Measurements from ENCODE around the gene SOSTDC1.
"Not testable (repeated sequence)": the region's sequence is repeated elsewhere in the genome, so short reads cannot be mapped to it uniquely, and the experiment has no call there.

SOSTDC1 gene, protein sequence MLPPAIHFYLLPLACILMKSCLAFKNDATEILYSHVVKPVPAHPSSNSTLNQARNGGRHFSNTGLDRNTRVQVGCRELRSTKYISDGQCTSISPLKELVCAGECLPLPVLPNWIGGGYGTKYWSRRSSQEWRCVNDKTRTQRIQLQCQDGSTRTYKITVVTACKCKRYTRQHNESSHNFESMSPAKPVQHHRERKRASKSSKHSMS

DNA sequence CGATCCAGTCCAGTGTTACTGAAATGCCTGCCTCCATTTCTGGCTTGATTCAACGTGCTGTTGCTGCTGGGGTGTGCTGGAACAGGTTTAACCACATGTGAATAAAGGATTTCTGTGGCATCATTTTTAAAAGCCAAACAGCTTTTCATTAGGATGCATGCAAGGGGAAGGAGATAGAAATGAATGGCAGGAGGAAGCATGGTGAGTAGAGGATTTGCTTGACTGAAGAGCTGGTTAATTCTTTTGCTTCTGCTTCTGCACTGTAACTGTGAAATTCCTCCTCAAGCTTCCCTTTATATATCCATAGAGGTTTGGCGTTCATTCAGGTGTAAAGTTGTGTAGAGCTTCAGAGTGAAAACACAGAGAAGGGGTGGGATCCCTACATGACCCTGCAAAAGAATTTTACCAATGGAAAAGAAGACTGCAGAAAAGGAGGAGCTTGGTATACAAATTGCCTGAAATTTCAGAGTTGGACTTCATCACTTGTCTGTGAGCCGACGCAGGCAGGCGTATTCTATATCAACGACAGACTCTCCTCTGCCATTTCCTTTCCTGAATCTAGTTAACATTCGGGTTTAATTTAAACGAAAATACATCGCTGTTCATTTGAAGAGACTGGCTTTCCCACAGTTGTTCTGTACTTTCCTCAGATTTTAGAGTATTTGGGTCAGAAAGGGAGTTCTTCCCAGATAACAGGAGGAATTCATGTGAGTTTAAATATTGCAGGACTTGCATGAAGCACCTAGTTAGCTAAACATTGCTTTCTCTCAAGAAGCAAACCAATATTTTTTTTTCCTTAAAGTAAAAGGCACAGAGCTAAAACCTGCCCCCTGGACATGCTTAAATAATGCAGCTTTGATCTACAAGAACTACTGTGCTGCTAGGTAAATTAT lies at the start of gene SOSTDC1:
Gene SOSTDC1 (minus strand): TSS at position 270 of the 893 bp plus-strand sequence. CDS start 70 bp downstream, at position 200.
- CTCF ChIA-PET = interaction anchor here (0.5 to 1.3 kb wide), 4 partner anchors 13 to 1286 kb away, joined by 3 to 9 read pairs (median 4); no protein-coding TSS in a partner anchor

GRCh38 chr7:16514729-16515128 lies 49.2 kb upstream of the SOSTDC1 start:
- CTCF ChIA-PET = interaction anchor here (0.7 kb wide), 1 partner anchor 386 kb away, joined by 3 read pairs; no protein-coding TSS in a partner anchor
- DNase-seq (ENCODE audit: extremely low spot score) = no peak

More for the DNA sequence above, at the start of gene SOSTDC1:
- peak; percentile 31 for DNase-seq (ENCODE audit: extremely low spot score)
- TF ChIP-seq L3MBTL2 (conservative IDR thresholded peaks at IDR 0.05) (0 out of 2 replicates have a peak, but pooled peaks have one; percentile 29), TARDBP (IDR thresholded peaks at IDR 0.05) (no peak)
- POLR2A ChIA-PET = interaction anchor here (0.7 to 1.1 kb wide), 3 partner anchors 14 to 66 kb away, joined by 3 to 12 read pairs (median 3); partner anchors contain the start of gene CRPPA

DNA sequence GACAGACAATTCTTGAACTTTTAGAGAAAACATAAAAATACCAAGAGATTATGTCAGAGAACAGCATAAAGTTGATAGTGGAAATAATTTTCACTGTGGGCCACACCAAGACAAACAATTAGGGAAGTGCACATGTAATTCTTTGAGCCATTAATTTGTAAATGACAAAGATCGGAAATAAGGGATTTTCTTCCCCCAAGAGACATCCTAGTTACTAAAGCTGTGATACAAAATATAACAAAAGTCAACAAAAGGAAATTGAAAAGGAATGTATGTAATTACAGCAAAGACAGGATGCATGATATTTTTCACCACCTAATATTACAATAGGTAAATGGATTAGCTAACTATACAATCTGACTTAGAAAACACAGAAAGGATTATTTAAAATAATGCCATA lies 48.7 kb upstream of the SOSTDC1 start:
- no peak for DNase-seq (ENCODE audit: extremely low spot score)
- POLR2A ChIA-PET = interaction anchor here (1.2 kb wide), 1 partner anchor 92 kb away, joined by 3 read pairs; no protein-coding TSS in a partner anchor
- no peak for TF ChIP-seq SP1 (IDR thresholded peaks at IDR 0.05)
- no peak for TF ChIP-seq FOXK2 (IDR thresholded peaks at IDR 0.05)
- CTCF ChIA-PET = interaction anchor here (0.7 kb wide), 1 partner anchor 386 kb away, joined by 3 read pairs; no protein-coding TSS in a partner anchor

More at GRCh38 chr7:16514729-16515128, 49.2 kb upstream of the SOSTDC1 start:
- no peak for TF ChIP-seq L3MBTL2 (conservative IDR thresholded peaks at IDR 0.05)
- TF ChIP-seq FOXK2 (IDR thresholded peaks at IDR 0.05) = no peak
- no peak for TF ChIP-seq FOXA1 (IDR thresholded peaks at IDR 0.05)
- no peak for TF ChIP-seq LEF1 (IDR thresholded peaks at IDR 0.05; ENCODE audit: borderline replicate concordance)
- no peak for TF ChIP-seq BHLHE40 (IDR thresholded peaks at IDR 0.05; ENCODE audit: borderline replicate concordance)
- TF ChIP-seq SUZ12 (IDR thresholded peaks at IDR 0.05) = no peak
- TF ChIP-seq ARNT (IDR thresholded peaks at IDR 0.05) = no peak
- no peak for TF ChIP-seq TARDBP (IDR thresholded peaks at IDR 0.05)
- TF ChIP-seq HDGF (IDR thresholded peaks at IDR 0.05; ENCODE audit: borderline replicate concordance) = no peak
- TF ChIP-seq CTBP1 (IDR thresholded peaks at IDR 0.05; ENCODE audit: borderline replicate concordance) = no peak
- no peak for TF ChIP-seq PKNOX1 (IDR thresholded peaks at IDR 0.05)
- TF ChIP-seq ELF4 (IDR thresholded peaks at IDR 0.05) = no peak
- no peak for TF ChIP-seq FOXM1 (IDR thresholded peaks at IDR 0.05; ENCODE audit: borderline replicate concordance)
- TF ChIP-seq NFRKB (IDR thresholded peaks at IDR 0.05) = no peak
- no peak for TF ChIP-seq SP1 (IDR thresholded peaks at IDR 0.05)
- no peak for TF ChIP-seq ZNF384 (IDR thresholded peaks at IDR 0.05)
- POLR2A ChIA-PET = interaction anchor here (1.2 kb wide), 1 partner anchor 93 kb away, joined by 3 read pairs; no protein-coding TSS in a partner anchor

DNA sequence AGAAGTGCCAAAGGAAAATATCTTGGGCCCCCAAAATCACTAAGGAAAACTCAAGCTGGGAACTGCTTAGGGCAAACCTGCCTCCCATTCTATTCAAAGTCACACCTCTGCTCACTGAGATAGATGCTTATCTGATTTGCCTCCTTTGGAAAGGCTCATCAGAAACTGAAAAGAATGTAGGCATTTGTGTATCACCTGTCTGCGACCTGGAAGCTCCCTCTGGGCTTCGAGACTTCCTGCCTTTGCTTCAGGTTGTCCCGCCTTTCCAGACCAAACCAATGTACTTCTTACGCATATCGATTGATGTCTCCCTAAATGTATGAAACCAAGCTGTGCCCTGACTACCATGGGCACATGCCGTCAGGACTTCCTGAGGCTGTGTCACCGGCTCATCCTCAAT lies 46.6 kb upstream of the SOSTDC1 start:
- DNase-seq (ENCODE audit: extremely low spot score) = no peak
- CTCF ChIA-PET = interaction anchor here (0.6 to 1.3 kb wide), 2 partner anchors 11 to 53 kb away, joined by 3 to 4 read pairs; no protein-coding TSS in a partner anchor
- POLR2A ChIA-PET = no interaction called here
- no peak for TF ChIP-seq CTBP1 (IDR thresholded peaks at IDR 0.05; ENCODE audit: borderline replicate concordance)
- no peak for TF ChIP-seq PKNOX1 (IDR thresholded peaks at IDR 0.05)
- TF ChIP-seq L3MBTL2 (conservative IDR thresholded peaks at IDR 0.05) = no peak
- no peak for TF ChIP-seq FOXA1 (IDR thresholded peaks at IDR 0.05)
- no peak for TF ChIP-seq BHLHE40 (IDR thresholded peaks at IDR 0.05; ENCODE audit: borderline replicate concordance)
- TF ChIP-seq TARDBP (IDR thresholded peaks at IDR 0.05) = no peak
- no peak for TF ChIP-seq HDGF (IDR thresholded peaks at IDR 0.05; ENCODE audit: borderline replicate concordance)

GRCh38 chr7:16511314-16511713 lies 45.8 kb upstream of the SOSTDC1 start:
- CTCF ChIA-PET = interaction anchor here (1.3 kb wide), 1 partner anchor 53 kb away, joined by 3 read pairs; no protein-coding TSS in a partner anchor
- DNase-seq (ENCODE audit: extremely low spot score) = no peak
- POLR2A ChIA-PET = no interaction called here
- TF ChIP-seq PKNOX1 (IDR thresholded peaks at IDR 0.05) (no peak), CTBP1 (IDR thresholded peaks at IDR 0.05; ENCODE audit: borderline replicate concordance) (no peak), ELF4 (IDR thresholded peaks at IDR 0.05) (no peak), ARNT (IDR thresholded peaks at IDR 0.05) (no peak)

DNA sequence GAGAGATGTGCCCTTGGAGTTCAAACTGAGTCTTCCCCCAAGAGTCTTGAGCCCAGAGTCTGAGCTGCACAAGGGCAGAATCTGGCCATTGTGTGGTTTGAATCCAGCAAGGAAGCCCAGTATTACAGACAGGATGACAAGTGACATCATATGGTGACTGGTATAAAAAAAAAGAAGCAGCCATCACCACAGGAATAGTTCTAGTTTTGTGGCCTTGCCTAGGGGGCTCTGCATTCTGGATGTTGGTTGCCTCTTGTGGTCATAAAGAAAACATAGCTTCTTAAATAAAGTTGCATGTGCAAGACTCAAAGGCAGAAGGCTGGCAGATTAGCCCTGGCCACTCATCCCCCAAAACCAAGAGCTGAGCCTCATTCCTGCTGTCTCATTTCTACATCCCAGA lies 44.3 kb upstream of the SOSTDC1 start:
- ChIA-PET CTCF (interaction anchor here (0.5 to 0.6 kb wide), 2 partner anchors 44 to 87 kb away, joined by 3 to 5 read pairs; no protein-coding TSS in a partner anchor), POLR2A (no interaction called here)
- no peak for DNase-seq (ENCODE audit: extremely low spot score)
- no peak for TF ChIP-seq NFRKB (IDR thresholded peaks at IDR 0.05)
- no peak for TF ChIP-seq FOXA1 (IDR thresholded peaks at IDR 0.05)
- no peak for TF ChIP-seq HDGF (IDR thresholded peaks at IDR 0.05; ENCODE audit: borderline replicate concordance)
- TF ChIP-seq CTBP1 (IDR thresholded peaks at IDR 0.05; ENCODE audit: borderline replicate concordance) = no peak
- TF ChIP-seq SUZ12 (IDR thresholded peaks at IDR 0.05) = no peak
- TF ChIP-seq LEF1 (IDR thresholded peaks at IDR 0.05; ENCODE audit: borderline replicate concordance) = no peak
- TF ChIP-seq ELF4 (IDR thresholded peaks at IDR 0.05) = no peak
- no peak for TF ChIP-seq BHLHE40 (IDR thresholded peaks at IDR 0.05; ENCODE audit: borderline replicate concordance)
- no peak for TF ChIP-seq TARDBP (IDR thresholded peaks at IDR 0.05)
- TF ChIP-seq ARNT (IDR thresholded peaks at IDR 0.05) = no peak
- TF ChIP-seq L3MBTL2 (conservative IDR thresholded peaks at IDR 0.05) = no peak

DNA sequence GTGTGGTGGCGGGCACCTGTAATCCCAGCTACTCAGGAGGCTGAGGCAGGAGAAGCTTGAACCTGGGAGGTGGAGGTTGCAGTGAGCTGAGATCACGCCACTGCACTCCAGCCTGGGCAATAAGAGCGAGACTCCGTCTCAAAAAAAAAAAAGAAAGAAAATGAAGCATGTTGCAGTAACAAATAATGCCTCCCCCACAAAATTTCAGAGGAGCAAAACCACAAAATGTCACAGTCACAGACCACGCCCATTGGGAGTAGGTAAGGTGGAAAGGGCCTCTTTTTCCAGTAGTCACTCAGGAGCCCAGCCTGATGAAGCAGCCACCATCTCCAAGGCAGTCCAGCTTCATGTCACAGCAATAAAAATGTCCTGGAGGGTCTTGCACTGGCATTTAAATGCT lies 40.9 kb upstream of the SOSTDC1 start:
- DNase-seq (ENCODE audit: extremely low spot score); POLR2A ChIA-PET; CTCF ChIA-PET: not testable (repeated sequence)

Measured in HEK293T (cell line).